ENCODE data around the gene POLE4.

POLE4 gene, protein sequence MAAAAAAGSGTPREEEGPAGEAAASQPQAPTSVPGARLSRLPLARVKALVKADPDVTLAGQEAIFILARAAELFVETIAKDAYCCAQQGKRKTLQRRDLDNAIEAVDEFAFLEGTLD

DNA sequence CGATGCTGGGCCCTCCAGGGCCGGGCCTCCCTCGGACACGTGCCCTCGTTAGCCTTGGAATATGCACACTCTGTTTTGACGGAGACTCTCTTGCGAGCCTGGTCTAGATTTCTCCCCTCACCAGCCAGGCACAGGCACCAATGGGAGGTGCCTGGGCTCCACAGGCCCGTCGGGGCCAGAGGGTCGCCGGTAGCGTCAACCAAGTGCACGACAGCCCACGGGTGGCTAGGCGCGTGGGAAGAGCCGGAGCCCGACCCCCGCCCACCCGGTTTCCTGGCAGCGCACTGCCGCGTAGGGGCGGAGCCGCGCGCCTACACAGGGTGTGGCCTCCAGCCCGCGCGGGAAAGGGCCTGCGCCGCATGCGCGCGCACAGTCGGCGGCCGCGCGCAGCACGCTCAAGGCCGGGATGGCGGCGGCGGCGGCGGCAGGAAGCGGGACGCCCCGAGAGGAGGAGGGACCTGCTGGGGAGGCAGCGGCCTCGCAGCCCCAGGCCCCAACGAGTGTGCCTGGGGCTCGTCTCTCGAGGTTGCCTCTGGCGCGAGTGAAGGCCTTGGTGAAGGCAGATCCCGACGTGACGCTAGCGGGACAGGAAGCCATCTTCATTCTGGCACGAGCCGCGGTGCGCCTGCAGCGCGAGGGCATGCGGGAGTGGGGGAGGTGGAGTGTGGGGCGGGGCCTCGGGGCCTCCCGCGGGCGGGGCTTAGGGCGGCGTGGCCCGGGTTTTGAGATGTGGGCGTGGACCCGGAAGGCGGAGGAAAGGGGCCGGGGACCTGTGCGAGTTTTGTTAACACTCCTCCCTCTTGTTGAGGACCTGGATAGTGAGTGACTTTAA is at the start of gene POLE4:
Gene POLE4 (plus strand): TSS at position 370 of the 832 bp plus-strand sequence. CDS start 37 bp downstream, at position 407.
- DNase-seq (ENCODE audit: low read depth, low spot score) = peak; percentile 96

DNA sequence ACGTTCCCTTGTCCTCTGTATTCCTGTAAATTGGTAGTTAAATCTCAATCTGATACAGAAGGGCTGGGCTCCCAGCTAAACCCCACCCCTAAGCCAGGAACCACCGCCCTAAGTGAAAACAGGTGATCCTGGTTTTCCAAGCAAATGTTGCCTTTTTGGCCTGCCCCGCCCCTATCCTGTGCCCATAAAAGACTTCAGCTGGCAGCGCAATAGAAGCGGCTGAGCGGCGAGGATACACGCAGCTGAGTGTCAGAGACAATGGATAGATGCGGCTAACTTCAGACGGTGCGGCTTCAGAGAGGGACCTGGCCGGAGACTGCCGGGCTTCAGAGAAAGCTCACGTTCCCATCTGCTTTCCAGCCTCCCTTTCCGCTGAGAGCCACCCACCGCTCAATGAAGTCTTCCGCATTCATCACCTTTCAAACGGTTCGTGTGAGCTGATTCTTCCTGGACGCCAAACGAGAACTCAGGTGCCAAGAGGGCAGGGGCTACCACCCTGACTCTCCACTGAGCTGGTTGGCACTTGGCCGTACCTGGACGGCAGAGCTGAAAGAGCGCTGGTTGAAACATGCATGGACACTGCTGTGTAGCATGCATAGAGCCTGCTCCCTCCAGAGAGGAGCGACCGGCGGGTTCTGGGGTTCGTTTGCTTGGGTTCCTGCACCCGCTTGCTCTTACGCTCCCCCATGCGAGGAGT is 49.5 kb upstream of the POLE4 start:
- DNase-seq (ENCODE audit: low read depth, low spot score) = no peak

DNA sequence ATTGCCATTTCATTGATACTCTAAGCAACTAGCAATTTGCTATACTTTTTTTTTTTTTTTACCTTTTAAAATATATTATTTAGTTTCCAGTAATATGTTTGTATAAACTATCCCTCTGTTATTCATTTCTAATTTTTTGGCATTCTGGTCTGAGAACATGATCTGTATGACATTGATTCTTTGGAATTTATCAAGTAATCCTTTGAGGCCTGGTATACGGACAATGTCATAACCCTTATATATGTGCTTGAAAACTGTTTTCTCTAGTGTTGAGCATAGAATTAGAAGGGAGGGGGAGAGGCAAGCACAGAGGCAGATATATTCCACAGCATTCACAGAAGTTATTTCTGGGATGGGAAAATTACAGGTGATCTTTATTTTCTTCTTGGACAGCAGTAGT is 48.2 kb upstream of the POLE4 start:
- no peak for DNase-seq (ENCODE audit: low read depth, low spot score)

DNA sequence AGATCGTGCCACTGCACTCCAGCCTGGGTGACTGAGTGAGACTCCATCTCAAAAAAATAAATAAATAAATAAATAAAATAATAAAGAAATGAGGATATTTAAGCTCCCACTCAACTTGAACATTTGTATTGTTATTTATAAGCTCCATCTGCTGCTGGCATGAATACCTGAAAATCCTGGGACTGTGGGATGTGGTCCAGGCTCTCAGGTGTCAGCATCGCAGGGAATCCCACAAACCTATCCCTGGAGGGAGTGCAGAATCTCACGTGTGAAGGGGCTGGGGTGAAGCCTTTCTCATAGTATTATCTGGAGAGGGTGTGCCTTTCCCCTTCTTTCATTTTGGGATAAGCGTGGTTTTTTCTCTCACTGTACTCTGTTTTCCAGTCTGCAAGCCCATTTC is 47.4 kb upstream of the POLE4 start:
- DNase-seq (ENCODE audit: low read depth, low spot score) = no peak

DNA sequence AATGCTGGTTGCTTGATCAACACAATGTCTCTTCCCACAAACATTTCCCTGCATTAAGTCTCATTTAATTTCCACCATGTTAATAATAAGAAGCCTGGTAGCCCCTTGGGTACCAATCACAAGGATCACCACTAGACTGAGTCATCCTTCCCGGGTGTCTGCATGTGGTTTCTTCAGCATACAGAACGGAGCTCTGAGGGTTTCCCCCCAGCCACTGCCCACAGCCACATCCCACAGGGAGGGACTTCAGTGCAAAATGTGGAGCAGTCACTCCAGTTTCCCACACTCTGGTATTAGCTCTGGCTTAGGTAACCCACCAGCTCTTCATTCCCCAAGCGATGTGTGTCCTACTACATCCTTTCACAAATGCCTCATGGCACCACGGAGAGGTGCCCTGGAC is 42.7 kb upstream of the POLE4 start:
- peak; percentile 80 for DNase-seq (ENCODE audit: low read depth, low spot score)

DNA sequence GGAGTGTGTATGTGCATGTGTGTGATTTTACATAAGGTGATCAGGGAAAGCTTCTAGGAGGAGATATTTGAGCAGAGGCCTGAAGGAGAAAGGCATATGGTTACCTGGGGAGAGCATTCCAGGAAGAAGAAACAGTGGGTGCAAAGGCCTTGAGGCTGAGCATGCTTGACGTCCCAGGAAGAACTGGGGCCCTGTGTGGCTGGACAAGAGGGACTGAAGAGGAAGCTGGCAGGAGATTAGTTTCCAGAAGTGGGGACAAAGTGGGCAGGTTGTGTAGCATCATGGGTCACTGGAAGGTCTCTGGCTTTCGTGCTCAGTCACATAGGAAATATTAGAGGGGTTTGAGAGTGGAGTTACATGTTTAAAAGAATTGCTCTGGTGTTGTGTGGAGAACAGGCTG is 42.0 kb upstream of the POLE4 start:
- DNase-seq (ENCODE audit: low read depth, low spot score) = no peak

DNA sequence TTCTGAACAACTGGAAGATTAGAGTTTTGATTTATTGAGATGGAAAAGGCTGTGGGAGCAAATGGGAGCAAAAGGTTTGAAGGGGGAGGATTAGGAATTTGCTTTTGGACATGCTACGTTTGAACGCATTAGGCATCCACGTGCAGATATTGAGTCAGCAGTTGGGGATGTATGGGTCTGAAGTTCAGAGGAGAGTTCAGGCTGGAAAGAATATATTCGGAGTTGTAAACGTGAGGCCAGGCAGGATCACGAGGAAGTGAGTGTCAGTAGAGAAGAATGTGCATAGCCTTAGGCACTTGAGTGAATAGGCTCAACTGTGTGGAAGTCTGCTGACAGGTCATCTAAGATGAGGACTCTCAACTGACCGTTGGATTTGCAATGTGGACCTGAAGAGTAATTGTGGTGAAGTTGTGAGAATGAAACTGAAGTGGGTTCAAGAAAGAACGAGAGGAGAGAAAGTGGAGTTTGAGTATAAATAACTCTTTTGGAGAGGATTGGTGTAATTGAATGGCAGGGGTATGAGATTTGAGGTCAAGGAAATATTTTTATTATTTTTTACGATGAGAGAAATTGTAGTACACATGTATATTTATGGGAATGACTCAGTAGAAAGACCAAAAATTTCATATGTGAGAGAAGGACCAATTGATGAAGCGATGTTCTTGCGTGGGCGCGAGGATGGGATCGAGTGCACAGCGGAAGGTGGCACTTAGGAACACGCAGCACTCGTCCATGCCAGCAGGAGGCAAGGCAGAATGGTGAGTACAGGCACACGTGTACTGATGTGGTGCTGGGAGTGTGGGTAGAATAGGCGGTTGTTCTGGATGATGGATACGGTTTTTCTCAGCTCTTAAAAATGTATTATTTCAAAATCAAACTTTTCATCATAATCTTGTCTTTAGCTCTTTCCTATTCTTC is 40.5 kb upstream of the POLE4 start:
- DNase-seq (ENCODE audit: low read depth, low spot score) = peak; percentile 16

DNA sequence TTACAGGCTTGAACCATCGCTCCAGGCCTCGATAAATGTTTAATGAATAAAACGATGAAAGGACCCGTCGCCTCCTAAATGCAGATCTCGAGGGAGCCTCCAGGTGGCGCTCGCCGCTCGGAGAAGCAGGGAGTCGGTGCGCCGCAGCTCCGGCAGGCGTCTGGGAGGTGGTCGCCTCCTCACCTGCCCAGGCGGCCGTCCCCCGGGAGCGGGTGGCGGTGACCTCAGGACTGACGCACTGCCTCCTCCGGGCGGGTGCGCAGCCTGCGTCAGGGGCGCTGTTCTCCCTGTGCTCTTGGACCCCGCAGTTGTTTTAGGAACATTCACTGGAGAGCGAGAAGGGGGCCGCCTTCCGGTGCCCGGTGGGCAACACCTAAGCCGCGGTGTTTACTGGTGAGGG is 38.6 kb upstream of the POLE4 start:
- peak; percentile 80 for DNase-seq (ENCODE audit: low read depth, low spot score)

DNA sequence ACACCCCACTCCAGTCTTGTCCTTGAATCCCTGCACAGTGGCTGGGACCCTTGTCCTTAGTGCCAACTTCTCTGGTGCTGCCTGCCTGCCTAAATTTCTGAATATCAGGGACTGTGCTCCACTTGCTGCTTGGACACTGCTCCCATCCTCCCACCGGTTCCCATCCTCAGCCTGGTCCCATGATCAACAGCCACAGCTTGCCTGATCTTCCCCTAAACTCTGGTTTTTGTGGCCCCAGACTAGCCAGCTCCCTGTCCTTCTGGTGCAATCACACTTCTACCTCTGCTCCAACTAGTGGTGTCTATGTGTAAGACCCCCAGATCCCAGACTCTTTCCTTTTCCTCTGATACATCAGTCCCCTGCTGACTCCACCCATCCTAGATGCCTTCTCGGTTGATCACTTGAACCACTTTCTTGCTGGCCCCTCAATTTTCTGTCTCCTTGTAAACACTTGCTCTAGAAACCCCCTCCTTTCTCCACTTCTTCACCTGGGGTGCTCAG is 37.2 kb upstream of the POLE4 start:
- no peak for DNase-seq (ENCODE audit: low read depth, low spot score)

DNA sequence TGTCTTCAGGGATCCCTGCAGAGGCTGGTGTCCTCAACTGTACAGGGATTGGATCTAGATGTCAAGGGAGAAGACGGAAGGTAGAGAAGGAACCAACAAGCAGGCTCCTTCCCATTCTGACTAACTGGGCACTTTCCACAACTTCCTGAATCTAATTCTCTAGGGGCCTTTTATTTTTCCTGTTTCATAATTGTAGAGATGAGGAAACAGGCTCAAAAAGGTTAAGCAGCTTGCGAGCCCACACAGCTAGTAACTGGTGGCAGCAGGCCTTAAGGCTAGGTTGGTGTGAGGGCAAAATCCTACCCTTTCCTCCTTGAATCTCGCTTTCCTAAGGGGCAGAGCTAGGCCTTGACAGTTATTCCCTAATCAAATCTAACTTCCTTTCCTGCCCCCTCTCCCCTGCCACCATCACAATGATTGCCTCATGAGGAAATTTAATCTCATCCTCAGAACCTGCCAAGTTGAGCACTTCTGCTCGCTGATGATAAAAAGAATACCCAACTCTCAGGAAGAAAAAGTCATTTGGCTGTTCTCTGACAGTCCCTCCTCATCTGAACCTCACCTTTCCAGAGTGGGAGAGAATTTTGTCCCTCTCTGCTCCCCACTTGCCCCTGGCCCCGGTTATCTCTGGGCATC is 35.7 kb upstream of the POLE4 start:
- no peak for DNase-seq (ENCODE audit: low read depth, low spot score)

DNA sequence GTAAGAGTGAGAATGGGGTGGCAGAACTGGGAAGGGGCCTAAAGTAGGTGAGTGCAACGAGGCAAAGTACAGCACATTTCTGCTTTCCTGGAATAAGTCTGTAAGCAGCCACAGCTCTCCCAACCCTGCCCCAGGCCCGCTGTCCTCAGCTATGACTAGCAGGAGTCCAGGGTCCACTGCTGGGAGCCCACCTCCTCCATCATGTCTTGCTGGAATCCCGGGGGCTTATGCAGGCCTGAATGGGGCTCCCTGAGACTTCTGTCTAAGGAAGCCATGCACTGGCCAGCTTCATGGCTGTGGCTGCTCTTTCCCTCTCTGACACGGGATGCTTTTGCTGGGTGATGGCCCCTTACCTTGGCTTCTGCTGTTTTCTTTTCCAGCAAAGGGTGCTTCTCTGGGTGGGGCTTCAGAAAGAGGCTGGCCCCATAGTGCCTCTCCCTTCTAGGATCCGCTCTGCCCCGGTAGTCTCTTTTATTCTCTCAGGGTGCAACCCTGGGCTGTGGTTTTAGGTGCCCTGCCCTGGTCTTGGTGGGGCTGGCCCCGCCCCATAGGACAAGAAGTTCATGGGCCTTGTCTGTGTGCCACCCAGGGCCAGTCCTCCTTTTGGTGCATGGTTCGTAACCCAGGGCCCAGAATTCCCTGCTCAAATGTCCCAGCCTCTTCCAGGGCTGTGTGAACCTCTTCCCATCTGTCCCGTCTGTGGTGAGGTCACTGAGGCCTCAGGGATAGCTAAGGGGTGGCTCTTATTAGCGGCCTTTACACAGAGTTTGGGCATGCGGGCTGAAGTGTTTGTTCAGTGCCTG is 33.8 kb upstream of the POLE4 start:
- no peak for DNase-seq (ENCODE audit: low read depth, low spot score)

DNA sequence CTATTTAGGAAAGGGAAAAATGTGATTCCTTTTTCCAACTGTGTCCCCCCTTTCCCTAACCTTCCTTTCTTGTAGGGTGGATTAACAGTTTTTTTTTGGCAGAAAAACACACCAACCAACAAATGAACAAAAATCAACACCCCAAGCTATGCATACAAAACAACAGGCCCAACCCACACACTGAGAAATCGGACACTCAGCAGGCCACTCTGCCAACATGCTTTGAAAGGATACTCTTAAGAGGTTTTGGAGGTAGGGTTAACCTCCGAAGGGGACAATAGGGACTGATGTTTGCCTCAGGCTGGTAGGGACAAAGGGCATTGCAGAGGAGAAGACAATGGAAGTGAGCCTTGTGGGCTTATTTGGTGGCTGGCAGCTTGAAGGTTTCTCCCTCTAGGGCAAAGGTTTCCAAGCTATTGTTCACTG is 33.1 kb upstream of the POLE4 start:
- no peak for DNase-seq (ENCODE audit: low read depth, low spot score)

DNA sequence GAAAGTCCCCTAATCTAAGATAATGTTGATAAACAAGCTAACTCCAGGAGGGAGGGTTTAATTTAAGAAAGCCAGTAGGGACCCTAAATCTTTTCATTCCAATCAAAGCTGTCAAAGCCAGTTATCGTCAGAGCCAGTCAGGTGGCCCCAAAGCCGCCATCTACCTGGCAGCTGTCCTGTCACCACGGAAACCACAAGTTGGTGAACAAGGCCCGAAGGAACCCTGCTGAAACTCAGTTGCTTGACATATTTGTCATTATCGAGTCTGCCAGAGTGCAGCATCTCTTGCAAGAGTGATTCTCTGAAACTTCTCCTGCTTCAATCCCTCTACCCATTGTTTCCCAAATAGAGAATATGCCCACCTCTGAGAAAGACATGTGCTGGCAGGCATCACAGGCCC is 30.8 kb upstream of the POLE4 start:
- peak; percentile 24 for DNase-seq (ENCODE audit: low read depth, low spot score)

DNA sequence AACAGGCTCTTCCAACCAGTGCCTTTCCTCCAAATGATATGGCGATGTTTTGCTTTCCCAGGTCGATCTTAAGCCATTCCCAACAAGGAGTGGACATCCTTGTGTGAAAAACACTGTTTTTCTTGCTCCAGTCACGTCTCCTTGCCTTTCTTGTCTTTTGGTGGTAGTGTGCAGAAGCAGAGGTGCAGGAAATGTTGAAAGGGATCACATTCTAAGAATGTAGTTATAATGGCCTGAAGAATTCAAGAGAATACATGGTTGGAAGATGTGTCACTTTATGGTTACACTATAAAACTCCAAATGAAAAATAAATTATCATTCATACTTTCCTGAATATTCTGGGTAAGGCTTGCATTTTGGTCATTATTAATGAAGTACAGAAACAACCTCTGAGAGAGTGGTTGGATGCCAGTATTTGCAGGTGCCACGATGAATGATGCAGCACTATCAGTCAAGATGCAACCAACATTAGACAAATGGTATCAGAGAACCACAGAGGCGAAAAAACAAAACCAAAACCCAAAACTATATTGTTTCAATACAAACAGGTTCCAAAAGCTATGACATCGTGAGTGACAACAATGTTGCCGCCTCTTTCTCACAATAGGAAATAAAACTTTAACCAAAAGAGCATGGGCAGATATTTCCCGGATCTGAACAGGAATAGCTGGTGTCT is 27.5 kb upstream of the POLE4 start:
- DNase-seq (ENCODE audit: low read depth, low spot score) = no peak

DNA sequence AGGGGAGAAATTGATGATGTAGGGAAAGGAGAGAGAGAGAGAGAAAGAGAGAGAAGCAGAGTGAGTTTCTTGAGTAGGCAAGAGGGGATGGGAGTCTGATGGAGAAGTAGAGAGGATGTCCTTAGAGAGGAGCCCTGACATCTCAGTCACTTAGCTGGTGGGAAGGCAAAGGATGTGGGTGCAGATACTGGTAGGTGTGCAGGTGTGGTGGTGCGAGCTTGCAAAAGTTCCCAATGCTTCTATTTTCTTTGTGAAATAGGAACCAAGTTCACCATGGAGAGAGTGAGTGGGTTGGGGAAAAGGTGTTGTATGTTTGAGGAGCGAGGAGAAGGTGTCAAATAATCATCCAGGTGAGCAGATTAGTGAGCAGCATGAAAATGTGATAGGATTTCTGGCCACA is 26.5 kb upstream of the POLE4 start:
- no peak for DNase-seq (ENCODE audit: low read depth, low spot score)

DNA sequence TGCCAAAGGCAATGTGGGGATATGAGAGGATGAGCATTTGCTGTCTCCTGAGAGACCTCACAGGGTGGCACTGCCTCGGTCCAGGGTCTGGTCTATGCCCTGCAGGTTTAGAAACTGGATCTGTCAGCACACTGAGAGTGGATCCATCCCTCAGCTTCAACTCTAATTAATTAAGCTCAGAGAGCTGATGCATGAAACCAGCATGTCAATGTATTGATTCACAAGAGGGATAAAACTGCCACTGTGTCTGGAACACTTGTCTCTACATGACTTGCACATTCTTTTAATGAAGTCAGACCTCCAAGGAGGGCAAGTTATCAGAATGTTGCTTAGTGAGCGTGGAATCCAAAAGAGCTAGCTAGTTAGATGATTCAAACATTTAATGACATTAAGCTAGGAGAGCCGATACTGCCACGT is 22.5 kb upstream of the POLE4 start:
- DNase-seq (ENCODE audit: low read depth, low spot score) = peak; percentile 43

DNA sequence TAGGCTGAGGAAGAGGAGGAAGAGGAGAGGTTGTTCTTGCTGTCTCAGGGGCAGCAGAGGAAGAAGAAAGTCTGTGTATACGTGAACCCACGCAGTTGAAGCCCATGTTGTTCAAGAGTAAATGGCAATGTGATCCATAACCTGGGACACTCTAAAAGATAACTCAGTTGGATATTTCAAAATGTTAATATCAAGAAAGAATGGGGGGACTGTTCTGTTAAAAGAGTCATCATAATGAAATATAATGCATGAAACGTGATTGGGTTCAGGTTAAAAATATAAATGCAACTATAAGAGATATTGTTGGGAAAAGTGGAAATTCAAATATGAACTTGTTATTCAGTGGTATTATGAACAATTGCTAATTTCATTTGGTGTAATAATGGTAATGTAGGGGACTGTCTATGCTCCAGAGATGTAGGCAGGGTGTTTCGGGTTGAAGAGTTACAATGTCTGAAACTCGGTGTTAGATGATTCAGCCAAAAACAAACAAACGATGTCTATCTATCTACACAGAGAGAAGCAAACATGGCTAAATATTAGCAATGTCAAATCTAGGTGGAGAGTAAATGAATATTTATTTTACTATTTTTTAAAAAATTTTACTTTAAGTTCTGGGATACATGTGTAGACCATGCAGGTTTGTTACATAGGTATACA is 21.1 kb upstream of the POLE4 start:
- DNase-seq (ENCODE audit: low read depth, low spot score) = no peak

DNA sequence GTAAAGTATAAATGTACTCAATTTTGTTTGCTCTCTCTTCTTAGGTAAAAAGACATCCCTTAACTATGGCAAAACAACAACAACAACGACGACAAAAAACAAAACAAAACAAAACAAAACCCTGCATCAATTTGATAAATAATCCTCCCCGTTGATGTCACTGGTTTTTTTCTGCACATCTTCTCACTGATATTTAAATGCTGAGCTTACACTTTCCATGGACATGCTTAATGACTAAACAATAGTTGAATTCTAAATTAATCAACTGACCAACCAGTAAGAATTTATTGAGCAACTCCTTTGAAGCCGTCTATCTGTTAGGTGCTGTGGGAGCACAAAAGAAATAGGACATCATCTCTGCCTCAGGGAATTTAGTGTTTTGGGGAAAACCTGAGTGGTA is 20.2 kb upstream of the POLE4 start:
- DNase-seq (ENCODE audit: low read depth, low spot score) = no peak
